Neutrophil (primary cell): Measurements from ENCODE around the gene MPZL2.

Experiments used
- H3K27ac ChIP-seq: fragments of 200-600 bp; sonication (generic); 2 replicates; pipeline ENCODE4 v1.5.1; 2016; ENCODE audit warnings: mild to moderate bottlenecking, moderate library complexity
- H3K27me3 ChIP-seq: fragments of 200-600 bp; sonication (generic); 2 replicates; pipeline ENCODE4 v1.6.0; 2016; ENCODE audit warnings: mild to moderate bottlenecking
- H3K36me3 ChIP-seq: fragments of 200-600 bp; sonication (generic); 2 replicates; pipeline ENCODE4 v1.5.1; 2017
- H3K4me1 ChIP-seq, 2 experiments: fragments of 200-600 bp in 1 of 2; sonication (generic) in 1 of 2; 1 replicate in 1 of 2; 2 replicates in 1 of 2; pipeline versions ENCODE4 v1.5.1 to v1.6.1; 2013 to 2016; ENCODE audit warnings: low read depth in 1 of 2, low read length in 1 of 2, mild to moderate bottlenecking in 1 of 2, moderate library complexity in 1 of 2; ENCODE audit not compliant: control insufficient read depth in 1 of 2, insufficient read depth in 1 of 2
- H3K4me3 ChIP-seq, 2 experiments: fragments of 200-600 bp in 1 of 2; sonication (generic) in 1 of 2; 1 replicate in 1 of 2; 2 replicates in 1 of 2; pipeline ENCODE4 v1.5.1; 2013 to 2016; ENCODE audit warnings: low read depth in 1 of 2, low read length in 1 of 2, mild to moderate bottlenecking in 1 of 2, moderate library complexity in 1 of 2
- H3K9me3 ChIP-seq: fragments of 200-600 bp; sonication (generic); 2 replicates; pipeline ENCODE4 v1.5.1; 2016
- CTCF ChIP-seq: fragments of 200-600 bp; sonication (generic); IDR thresholded peaks from 2 replicates; pipeline ENCODE4 v1.5.1; 2016; ENCODE audit warnings: antibody characterized with exemption

Gene MPZL2

GRCh38 chr11:118231461-118231860, 32.6 kb downstream of the MPZL2 start:
- no peaks in the 10 kb centered on the region for H3K27me3 ChIP-seq
- no peaks in the 10 kb centered on the region for H3K9me3 ChIP-seq
- peaks cover 76% of the 10 kb centered on the region for H3K36me3 ChIP-seq
- no peak for TF ChIP-seq CTCF
- no peak overlapping the region for H3K4me3 ChIP-seq
- H3K4me1 ChIP-seq: peaks cover 96 to 100% of the 10 kb centered on the region in 2 experiments
- H3K27ac ChIP-seq: peak overlapping the region; percentile 97

GRCh38 chr11:118230088-118230487, 34.0 kb downstream of the MPZL2 start:
- Histone ChIP-seq H3K4me1 (peaks cover 96 to 100% of the 10 kb centered on the region in 2 experiments), H3K27ac (peak overlapping the region; percentile 97), H3K9me3 (no peaks in the 10 kb centered on the region), H3K4me3 (no peak overlapping the region), H3K27me3 (no peaks in the 10 kb centered on the region), H3K36me3 (peaks cover 69% of the 10 kb centered on the region)
- TF ChIP-seq CTCF: no peak

- H3K27ac ChIP-seq: peak overlapping the region; percentile 97
- H3K4me1 ChIP-seq: peaks cover 97 to 99% of the 10 kb centered on the region in 2 experiments
- peaks cover 62% of the 10 kb centered on the region for H3K36me3 ChIP-seq
- no peaks in the 10 kb centered on the region for H3K27me3 ChIP-seq
- no peaks in the 10 kb centered on the region for H3K9me3 ChIP-seq
- H3K4me3 ChIP-seq: peak overlapping the region; percentile 2 to 77
- no peak for TF ChIP-seq CTCF
Measured at GRCh38 chr11:118229274-118229847, 34.7 kb downstream of the MPZL2 start.

- peaks cover 85 to 98% of the 10 kb centered on the region in 2 experiments for H3K4me1 ChIP-seq
Measured at GRCh38 chr11:118227865-118228785, 36.0 kb downstream of the MPZL2 start.

GRCh38 chr11:118226781-118227180, 37.3 kb downstream of the MPZL2 start:
- Histone ChIP-seq H3K27me3 (no peaks in the 10 kb centered on the region), H3K4me1 (peaks cover 81 to 99% of the 10 kb centered on the region in 2 experiments), H3K4me3 (peak overlapping the region; percentile 77 to 96), H3K36me3 (peaks cover 46% of the 10 kb centered on the region), H3K27ac (peak overlapping the region; percentile 97), H3K9me3 (no peaks in the 10 kb centered on the region)
- TF ChIP-seq CTCF: no peak

More at GRCh38 chr11:118227865-118228785, 36.0 kb downstream of the MPZL2 start:
- no peaks in the 10 kb centered on the region for H3K27me3 ChIP-seq
- peak overlapping the region; percentile 97 for H3K27ac ChIP-seq
- peak; percentile 12 for TF ChIP-seq CTCF
- peaks cover 49% of the 10 kb centered on the region for H3K36me3 ChIP-seq
- peak overlapping the region; percentile 77 to 96 for H3K4me3 ChIP-seq
- no peaks in the 10 kb centered on the region for H3K9me3 ChIP-seq
